RPMI8226 (cell line): Measurements from ENCODE around the gene TTYH1.
"Not testable (repeated sequence)": the region's sequence is repeated elsewhere in the genome, so short reads cannot be mapped to it uniquely, and the experiment has no call there.

Experiments
- DNase-seq: peaks from one replicate; pipeline ENCODE4 v3.0.0-alpha.2; 2015

Gene TTYH1

DNA sequence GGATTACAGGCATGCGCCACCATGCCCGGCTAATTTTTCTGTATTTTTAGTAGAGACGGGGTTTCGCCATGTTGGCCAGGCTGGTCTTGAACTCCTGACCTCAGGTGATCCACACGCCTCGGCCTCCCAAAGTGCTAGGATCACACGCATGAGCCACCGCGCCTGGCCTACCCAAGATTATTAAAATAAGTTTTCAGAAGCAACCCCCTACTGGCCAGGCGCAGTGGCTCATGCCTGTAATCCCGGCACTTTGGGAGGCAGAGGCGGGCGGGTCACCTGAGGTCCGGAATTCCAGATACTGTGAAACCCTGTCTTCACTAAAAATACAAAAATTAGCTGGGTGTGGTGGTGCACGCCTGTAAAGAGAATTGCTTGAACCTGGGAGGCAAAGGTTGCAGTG lies 31.1 kb downstream of the TTYH1 start:
- DNase-seq = not testable (repeated sequence)

DNA sequence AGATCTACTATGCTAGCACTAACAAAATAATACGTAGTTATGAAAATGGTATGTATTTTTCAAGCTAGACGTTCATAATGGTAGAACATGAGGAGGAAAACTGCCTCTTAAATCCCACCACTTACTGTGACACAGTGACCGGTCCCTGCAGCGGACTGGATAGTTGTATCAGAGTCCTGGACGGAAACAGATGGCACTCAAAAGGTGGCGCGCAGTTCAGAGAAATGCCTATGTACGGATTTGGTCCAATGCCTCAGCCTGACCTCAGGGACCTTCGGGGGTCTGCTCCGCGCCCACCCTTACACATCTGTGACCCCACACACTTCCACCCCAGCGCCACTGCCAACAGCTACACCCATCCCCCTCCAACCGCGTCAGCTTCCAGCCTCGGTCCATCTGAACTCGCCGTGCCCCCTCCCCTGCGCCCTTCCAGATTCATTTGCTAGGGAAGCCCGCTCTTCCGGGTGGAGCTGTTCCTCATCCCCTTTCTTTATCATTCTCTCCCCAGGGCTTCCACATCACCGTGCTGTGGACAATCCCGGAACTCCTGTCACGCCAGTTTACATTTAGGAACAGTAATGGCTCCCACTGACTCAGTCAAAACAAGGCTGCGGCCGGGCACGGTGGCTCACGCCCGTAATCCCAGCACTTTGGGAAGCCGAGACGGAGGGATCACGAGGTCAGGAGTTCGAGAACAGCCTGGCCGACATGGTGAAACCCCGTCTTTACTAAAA lies 32.9 kb downstream of the TTYH1 start:
- DNase-seq = peak; percentile 42

DNA sequence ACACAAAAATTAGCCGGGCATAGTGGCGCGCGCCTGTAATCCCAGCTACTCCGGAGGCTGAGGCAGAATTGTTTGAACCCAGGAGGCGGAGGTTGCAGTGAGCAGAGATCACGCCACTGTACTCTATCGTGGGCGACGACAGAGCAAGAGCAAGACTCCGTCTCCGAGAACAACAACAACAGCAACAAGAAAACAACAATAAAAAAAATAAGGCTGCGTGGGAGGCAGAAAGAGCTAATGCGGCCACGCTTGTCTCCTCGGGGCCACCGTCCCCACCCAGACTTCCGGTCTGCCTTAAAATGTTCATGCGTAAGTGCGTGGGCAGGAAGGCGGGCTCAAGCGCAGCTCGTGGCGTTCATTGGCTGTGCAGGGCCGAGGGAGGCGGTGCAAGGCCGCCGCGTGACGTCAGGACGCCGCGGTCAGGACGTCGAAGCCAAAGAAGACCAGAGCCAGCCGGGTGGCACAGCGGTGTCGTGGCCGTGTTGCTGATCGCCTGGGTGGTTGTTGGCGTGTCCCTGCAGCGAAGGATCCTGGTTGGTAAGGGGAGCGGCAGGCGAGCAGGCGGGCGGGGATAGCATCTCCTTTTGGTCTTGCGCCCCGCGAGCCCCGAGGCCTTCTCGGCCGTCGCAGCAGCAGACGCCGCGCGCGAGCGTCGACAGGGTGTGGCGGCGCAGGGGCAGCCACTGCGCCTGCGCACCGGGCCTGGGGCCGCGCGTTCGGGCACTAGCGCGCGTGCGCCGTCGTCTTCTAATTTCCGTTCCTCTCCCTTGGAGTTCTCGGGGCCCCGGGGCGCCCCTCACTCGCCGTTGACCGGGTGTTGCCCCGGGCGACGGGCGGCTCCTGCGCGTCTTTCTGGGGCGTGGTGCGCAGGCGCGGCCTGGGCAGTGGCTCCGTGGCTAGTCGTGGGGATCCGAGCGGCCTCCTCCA lies 33.8 kb downstream of the TTYH1 start, which contains the start of gene LENG8:
Gene LENG8 (plus strand): TSS at position 426 of the 927 bp plus-strand sequence. CDS start 2,146 bp downstream, outside the sequence.
- peak; percentile 97 for DNase-seq

DNA sequence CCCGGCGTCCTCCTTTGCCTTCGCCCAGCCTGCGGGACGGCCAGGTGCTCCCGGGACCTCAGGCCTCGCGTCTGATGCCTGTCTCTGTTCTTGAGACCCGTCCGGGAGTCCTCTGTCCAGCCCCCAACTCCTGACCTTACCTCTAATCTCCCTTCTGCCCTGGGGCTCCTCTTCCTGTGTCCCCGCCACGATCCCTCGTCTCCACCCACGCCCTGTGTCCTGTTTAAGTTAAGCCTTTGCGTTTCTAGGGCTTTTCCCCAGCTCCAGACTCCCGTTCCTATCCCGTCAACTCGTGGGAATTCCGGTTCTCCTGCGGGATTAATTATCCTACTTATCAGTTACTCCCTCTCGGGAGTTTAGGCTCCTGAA lies 34.4 kb downstream of the TTYH1 start:
- DNase-seq = no peak

DNA sequence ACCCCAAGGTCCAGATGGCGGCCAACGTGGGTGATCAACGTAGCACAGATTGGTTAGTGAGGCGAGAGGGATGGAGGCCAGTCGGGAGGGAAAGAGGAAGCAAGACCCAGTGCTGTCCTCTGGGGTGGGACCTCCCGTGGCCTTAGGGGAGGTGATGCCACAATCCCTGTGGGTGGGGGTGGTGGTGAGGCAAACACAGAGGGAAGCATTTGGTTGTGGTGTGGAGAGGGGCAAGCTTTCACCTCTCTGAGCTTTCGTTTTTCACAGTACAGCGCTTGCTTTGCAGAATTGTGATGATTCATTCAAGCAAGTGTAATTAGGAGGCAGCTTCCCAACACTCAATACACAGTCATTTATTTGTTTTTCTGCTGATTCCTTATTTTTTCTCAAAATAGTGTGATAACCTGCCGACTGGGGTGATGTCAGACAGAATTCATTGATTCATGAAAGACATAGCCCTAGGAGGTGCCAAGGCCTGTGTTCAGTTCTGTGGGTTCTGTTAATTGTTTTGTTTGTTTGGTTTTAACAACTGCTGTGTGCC lies 36.1 kb downstream of the TTYH1 start:
- DNase-seq = no peak

DNA sequence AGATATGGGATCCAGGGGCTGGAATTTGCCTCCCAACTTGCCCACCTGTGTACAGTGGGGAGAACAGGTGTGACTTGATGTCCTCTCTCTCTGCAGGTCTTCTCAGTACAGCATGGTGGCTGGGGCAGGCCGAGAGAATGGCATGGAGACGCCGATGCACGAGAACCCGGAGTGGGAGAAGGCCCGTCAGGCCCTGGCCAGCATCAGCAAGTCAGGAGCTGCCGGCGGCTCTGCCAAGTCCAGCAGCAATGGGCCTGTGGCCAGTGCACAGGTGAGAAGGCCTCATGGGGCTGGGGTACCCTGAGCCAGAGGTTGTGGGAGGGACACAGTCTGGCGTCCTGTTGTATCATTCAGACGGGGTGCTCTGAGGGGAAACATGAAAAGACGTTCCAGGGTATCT lies 36.7 kb downstream of the TTYH1 start:
- DNase-seq = no peak

DNA sequence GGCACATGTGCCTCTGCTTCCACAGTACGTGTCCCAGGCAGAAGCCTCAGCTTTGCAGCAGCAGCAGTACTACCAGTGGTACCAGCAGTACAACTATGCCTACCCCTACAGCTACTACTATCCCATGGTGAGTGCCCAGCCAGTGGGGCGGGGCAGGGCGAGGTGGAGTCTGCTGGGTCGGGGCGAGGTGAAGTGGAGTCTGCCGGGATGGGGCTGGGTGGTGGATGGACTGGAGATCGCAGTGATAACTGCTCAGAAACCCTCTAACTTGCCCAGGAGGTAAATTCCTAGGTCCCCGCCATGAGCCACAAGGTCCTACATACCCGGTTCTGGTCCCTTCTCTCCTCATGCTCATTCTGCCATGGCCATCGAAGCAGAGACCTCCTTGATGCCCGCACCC lies 37.4 kb downstream of the TTYH1 start:
- no peak for DNase-seq

DNA sequence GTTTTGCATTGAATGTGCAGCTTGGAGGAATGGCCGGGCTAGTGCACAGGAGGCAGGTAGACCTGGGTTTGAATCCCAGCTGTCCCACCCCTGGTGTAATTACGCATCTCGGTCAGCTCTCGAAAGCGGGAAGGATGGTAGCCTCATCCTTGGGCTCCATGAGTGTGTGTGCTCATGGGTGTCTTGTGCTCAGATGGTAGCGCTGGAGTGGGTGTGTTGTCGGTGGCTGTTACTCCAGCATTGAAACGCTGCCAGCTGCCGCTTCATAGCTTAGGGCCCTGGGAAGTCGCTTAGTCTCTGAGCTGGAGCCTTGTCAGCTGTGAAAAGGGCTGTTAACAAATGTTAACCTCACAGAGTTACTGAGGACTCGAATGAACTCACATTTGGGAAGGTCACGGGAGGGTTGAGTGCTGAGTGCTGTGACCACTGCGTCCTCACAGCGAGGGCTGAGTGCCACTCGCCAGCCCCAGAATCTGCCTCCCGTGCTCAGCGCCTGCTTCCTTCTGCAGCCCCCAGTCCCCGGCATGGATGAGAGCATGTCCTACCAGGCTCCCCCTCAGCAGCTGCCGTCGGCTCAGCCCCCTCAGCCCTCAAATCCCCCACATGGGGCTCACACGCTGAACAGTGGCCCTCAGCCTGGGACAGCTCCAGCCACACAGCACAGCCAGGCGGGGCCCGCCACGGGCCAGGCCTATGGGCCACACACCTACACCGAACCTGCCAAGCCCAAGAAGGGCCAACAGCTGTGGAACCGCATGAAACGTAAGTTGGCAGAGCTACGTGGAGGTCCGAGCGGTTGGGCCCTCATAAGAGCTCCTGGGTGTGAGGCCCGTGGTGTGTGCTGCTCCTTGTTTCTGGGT lies 38.9 kb downstream of the TTYH1 start:
- no peak for DNase-seq

DNA sequence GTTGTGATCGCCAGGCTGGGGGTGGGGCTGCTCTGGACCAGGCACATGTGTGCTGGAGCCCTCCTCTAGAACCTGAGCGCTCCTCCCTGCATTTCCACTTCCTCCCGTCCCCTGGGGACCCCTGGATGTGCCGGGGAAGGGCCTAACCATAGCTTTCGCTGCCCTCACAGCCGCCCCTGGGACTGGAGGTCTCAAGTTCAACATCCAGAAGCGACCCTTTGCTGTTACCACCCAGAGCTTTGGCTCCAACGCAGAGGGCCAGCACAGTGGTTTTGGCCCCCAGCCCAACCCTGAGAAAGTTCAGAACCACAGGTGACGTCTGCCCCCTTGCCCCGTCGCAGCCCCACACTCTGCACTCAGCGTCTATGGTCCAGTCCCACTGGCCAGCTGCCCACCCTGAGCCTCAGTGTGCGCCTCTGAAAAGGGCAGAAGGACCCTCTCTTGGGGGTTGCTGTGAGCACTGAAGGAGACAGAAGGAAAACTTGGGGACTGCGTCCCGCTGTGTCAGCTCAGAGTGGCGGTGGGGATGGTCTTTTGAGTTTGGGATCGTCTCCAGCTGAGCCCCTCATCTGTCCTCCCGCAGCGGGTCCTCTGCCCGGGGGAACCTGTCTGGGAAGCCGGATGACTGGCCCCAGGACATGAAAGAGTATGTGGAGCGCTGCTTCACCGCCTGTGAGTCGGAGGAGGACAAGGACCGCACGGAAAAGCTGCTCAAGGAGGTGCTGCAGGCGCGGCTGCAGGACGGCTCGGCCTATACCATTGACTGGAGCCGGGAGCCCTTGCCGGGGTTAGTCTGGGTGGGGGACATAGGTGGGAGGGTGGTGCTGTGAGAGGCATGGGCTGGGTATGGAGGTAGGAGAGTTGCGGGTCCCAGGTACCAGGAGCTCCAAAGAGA lies 39.8 kb downstream of the TTYH1 start:
- no peak for DNase-seq

DNA sequence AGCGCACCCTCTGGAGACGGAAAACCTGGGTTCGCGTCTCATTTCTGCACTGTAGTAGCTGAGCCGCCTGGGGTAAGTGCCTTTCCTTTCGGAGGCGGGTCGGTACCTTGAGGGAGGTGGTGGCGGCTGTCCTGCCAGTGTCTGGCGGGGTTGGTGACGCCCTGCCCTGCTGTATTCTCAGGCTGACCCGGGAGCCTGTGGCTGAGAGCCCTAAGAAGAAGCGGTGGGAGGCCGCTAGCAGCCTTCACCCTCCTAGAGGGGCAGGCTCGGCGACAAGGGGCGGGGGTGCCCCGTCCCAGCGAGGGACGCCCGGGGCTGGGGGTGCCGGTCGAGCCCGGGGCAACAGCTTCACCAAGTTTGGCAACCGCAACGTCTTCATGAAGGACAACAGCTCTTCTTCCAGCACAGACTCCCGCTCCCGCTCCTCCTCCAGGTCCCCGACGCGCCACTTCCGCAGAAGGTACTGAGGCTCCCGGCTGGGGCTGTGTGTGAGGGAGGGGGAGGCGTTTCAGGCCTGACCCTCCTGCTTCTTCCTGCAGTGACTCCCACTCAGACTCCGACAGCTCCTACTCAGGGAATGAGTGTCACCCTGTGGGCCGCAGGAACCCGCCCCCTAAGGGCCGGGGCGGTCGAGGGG lies 40.6 kb downstream of the TTYH1 start:
- no peak for DNase-seq

DNA sequence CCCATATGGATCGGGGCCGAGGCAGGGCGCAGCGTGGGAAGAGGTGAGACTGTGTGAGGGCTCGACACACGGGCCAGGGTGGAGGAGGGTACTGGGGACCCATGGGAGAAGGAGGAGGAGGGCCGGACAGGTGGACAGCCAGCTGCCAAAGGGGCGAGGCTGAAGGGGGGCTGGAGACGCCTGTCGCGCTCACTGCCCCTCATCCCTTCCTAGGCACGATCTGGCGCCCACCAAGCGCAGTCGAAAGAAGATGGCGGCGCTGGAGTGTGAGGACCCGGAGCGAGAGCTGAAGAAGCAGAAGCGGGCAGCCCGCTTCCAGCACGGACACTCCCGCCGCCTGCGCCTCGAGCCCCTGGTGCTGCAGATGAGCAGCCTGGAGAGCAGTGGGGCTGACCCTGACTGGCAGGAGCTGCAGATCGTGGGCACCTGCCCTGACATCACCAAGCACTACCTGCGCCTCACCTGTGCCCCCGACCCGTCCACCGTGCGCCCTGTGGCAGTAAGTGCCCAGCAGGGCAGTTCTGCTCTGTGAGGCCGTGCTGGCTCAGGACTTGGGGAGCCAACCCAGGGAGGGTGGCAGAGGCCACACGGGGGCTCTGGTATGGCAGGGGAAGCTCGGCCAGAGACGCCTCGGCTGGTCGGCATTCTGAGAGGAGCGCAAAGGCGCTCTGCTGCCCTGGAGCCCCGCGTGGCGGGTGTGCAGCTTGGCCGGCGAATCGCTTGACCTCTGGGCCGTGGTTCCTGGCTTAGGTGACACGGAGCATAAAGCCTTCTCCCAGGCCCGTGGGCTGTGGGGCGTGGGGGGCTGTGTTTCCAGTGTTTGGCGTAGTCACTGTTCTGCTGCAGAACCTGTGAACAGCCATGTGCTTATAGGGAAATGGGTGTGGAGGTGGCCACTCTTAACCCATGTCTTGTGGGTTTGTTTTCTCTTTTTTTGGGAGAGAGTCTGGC lies 41.4 kb downstream of the TTYH1 start:
- DNase-seq = no peak

DNA sequence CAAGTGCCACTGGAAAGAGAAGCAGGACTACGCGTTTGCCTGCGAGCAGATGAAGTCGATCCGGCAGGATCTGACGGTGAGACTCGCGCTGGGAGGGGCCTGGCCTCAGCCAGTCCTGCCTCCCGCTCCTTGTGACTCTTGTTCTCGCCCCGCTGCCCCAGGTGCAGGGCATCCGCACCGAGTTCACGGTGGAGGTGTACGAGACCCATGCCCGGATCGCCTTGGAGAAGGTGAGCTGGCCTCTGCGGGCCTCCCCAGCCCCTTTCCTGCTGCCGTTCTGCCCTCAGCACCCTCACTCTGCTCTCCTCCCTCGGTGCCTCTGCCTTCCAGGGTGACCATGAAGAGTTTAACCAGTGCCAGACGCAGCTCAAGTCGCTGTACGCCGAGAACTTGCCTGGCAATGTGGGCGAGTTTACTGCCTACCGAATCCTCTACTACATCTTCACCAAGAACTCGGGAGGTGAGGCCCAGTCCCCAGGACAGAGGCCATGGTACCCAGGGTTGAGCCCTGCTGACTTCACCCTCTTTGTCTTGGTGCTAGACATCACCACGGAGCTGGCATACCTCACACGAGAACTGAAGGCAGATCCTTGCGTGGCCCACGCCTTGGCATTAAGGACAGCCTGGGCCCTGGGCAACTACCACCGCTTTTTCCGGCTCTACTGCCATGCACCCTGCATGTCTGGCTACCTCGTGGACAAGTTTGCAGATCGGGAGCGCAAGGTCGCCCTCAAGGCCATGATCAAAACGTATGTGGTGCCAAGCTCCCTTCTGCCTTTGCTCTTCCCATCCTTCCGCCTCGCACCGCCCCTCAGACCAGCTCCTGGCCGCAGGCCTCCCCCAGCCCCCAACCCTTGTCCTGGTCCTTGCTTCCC lies 42.7 kb downstream of the TTYH1 start:
- no peak for DNase-seq

DNA sequence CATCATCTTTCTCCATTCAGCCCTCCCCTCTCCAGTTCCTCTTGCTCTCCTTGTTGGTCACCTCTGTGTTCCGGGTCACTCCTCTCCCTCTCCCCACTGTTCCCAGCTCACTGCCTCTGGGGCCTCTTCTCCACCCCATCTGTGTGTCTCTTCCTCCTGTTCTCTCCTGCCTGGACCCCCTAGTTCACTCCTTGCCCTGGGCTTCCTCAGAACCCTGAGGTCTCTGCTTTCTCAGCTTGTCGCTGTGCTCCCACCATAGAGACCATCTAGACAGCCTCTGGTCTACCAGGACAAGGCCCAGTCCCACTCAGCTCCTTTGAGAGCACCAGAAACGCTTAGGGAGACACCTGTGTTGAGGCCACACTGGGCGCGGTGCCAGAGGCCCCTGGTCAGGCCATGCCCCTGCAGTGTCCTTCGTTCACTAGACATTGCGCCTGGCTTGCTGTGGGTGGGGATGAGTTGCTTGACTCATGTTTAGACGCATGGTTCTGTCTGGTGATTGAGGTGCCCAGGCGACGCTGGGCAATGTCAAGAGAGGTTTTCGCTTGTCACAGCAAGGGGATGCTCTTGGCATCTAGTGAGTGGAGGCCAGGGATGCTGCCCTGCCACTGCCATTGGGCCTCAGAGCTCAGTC lies 43.5 kb downstream of the TTYH1 start:
- no peak for DNase-seq

DNA sequence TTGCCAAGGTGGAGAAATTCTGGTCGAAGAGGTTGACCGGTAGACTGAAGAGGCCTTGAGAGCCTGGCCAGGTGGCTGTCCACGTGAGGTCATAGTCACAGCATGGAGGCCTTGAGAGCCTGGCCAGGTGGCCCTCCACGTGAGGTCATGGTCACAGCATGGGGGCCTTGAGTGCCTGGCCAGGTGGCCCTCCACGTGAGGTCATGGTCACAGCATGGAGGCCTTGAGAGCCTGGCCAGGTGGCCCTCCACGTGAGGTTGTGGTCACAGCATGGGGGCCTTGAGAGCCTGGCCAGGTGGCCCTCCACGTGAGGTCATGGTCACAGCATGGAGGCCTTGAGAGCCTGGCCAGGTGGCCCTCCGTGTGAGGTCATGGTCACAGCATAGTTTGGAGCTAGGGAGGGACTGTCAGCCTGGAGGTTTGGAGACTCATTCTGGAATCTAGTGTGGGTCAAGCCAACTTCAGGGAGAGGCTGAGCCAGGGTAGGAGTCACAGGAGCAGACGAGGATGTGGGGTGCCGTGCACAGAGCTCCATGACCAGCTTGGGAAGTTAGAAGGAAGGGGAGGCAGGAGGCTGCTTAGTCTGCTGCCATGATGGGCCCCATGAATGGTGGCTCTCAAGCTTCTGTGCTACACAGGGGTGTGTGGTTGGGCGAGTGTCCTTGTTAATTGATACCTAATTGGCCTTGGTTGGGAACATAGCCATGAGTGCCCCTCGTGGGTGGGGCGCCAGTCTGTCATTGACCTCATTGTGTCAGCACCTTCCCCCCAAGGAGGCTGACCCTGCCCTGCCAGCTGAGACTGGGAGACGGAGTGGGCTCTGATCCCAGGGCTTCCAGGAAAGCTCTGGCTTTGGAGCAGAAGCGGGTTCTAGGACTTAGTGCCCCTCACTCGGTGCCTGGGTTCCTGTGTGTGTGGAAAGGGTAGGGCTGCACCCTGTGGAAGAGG lies 44.3 kb downstream of the TTYH1 start:
- DNase-seq = no peak

DNA sequence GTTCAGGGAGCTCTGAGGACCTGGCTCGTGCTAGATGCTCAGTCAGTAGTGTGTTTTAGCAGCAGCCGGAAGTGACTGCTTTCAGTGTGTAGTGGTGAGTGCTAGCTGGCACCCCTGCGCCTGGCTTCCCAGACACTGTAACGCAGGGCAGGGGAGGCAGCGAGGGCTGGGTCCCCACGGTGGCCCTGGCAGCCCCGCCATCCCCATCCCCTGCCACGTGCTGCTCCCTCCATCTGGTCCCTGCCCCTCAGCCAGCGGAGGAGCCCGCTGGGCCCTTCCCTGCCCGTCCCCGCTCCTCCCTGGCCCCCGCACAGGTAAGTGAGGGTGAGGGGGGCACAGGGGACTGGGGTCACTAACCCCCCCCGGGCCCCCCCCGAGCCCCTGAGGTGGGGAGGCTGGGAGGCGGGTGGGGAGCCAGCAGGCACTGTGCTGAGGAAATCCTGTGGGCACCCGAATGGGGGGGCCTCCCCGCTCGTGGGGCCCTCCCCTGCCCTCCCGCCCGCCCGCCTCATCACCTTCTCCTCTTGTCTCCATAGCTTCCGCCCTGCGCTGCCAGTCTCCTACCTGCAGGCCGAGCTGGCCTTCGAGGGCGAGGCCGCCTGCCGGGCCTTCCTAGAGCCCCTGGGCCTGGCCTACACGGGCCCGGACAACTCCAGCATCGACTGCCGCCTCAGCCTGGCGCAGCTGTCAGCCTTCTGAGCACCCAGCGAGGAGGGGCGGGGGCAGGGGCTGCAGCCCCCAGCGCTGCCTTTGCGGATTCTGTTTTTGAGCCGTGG lies 45.2 kb downstream of the TTYH1 start:
- no peak for DNase-seq

DNA sequence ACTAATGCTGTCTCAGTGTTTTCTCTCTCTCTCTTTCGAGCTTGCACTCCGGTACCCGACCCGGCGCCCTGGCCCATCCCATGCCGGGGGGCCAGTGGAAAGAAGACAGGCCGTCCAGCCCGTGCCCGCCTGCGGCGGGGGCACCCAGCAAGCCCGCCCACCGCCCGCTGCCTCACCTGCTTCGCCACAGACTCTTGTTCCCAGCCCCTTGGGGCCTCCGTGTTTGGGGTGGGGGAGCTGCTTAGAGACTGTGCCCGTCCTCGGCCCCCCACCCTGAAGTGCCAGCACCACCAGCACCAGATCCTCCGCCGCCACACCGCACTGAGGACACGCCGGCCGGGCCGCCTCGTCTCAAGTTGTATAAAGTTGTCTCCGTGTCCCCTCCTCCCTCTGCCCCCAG lies 45.9 kb downstream of the TTYH1 start:
- DNase-seq = no peak
